Measurements from ENCODE around the gene PYGB.

PYGB gene

GRCh38 chr20:25271486-25272222, 23.8 kb downstream of the PYGB start:
- no peak for DNase-seq (ENCODE audit: low read depth)

DNA sequence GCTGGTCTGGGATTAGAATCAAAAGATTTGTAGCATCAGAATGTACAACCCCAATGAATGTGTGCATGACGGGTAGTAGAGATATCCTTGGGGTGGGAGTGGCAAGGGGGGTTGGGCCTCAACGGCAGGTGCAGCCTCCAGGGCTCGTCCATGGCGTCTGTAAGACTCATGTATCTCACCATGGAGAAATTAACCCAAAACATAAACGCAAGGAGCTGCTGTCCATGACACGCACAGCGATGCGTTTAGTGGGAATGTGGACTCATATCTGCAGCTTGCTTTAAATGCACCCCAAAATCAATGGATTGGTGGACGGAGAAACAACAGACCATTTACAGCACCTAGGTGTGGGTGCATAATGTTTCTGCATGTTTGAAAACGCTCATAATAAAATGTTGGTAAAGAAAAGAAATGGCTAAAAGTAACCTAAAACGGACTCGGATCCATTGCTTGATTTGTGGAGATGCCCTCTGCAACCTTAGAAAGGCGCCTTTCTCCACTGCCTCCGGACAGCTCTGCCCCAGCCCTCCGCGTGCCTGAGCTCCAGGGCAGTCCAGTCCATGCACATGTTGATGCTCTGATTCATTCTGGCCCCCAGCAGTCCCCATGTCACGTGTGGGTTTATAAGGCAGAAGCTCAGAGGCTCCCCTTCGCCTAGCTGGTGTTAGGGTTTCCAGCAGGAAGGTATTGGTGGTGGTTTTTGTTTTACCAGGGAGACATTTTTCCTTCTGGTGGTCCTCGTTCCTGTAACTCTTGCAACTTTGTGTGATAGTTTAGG, 24.5 kb downstream of the PYGB start:
- DNase-seq (ENCODE audit: low read depth): no peak

GRCh38 chr20:25273046-25273445, 25.2 kb downstream of the PYGB start:
- no peak for DNase-seq (ENCODE audit: low read depth)

DNA sequence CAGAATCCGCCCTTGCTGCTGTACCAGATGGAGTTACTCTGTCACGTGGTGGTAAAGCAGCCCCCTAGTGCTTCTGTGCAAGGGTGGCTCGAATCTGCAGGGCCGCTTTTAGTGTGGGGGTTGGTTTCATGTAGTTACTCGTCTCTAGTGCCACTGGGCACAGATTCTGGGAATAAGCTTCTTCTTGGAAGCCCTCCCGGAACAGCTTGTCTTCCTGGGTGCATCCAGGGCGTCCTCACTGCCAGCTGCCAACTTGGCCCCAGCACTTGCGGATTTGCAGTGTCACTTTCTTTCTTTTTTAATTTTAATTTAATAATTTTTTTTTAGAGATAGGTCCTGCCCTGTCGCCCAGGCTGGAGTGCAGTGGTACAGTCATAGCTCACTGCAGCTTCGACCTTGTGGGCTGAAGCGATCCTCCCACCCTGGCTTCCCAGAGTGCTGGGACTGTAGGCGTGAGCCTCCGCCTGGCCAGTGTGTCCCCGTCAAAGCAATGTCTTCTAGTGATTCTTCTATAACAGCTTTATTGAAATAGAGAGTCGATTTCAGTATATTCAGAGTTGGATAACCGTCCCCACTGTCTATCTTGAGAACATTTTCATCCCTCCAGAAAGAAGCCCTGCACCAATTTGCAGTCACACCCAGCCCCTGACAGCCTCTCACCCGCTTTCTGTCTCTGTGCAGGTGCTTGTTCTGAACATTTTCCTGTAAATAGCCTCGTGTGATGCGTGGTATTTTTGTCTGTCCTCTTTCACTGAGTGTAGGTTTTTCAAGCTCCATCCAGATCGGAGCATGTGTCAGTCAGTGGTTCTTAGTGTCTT, 25.9 kb downstream of the PYGB start:
- DNase-seq (ENCODE audit: low read depth): no peak

DNA sequence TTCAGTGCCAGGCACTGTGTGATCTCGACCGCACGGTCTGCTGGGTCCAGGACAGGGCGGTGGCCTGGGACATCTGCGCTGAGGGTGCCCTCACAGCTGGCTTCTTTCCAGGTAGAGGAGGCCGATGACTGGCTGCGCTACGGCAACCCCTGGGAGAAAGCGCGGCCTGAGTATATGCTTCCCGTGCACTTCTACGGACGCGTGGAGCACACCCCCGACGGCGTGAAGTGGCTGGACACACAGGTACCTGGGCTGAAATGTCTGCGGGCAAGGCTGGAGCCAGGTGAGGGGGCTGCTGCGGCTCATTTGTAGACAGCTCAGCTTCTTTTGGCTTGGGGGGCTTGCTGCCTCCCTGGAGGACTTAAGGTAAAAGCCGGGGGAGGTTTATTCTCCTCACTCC, 26.6 kb downstream of the PYGB start:
- no peak for DNase-seq (ENCODE audit: low read depth)

DNA sequence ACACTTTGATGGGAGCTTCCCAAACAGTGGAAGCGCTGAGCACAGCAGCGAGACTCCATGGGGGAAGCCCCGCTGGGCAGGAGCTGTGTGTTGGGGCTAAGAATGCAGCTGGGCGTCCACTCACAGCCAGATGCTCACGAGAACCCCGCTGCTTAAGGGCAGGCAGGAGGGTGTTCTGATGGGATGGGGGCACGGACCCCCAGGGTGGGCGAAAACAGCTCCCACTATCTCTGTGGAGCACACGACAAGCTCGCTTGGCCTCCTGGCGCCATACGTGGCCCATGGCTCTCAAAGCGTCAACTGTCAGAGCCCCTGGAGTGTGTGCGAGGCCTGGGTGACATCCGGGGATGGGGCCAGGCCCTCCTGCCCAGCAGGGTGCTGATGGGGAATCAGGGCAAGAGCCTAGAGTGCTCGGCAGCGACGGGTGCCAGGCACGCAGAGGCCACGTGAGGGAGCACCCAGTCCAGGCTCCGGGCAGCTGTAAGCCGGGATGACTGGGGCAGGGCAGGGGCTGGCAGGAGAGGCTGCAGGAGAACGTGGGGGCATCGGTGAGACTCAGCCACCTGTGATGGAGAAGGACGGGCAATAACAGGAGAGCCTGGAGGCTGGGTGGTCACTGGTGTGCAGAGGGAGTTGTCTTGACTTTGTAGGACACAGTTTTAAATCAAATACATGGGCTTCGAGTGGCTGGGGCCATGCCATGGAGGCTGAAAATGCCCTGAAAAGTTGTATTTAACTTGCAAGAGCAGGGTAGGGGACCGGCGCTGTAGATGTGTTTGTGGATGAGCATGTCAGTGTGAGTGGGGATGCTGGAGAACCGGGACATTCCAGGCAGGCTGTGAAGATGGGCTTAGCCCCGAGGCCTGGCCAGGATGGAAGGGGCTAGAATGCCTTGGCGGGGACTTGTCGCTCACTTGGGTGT, 27.3 kb downstream of the PYGB start:
- DNase-seq (ENCODE audit: low read depth): no peak

GRCh38 chr20:25275813-25276532, 28.1 kb downstream of the PYGB start:
- DNase-seq (ENCODE audit: low read depth): no peak

DNA sequence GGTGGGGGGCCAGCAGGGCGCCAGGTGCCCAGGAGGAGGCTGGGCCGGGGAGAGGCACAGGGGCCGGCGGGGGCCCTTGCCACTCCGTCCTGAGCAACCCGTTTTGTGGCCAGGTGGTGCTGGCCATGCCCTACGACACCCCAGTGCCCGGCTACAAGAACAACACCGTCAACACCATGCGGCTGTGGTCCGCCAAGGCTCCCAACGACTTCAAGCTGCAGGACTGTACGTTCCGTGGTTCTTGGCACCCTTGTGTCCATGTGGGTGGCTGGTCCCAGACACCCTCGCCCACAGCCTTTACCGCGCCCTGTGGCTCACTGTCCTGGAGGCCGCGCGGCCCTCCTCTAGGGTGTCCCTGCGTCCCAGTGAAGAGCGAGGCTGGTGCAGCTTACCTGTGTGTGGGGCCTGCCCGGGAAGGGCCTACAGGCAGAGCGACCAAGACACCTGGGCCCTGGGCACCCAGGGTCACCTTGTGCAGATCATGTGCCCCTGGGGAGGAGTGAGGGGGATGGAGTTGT, 28.7 kb downstream of the PYGB start:
- no peak for DNase-seq (ENCODE audit: low read depth)

DNA sequence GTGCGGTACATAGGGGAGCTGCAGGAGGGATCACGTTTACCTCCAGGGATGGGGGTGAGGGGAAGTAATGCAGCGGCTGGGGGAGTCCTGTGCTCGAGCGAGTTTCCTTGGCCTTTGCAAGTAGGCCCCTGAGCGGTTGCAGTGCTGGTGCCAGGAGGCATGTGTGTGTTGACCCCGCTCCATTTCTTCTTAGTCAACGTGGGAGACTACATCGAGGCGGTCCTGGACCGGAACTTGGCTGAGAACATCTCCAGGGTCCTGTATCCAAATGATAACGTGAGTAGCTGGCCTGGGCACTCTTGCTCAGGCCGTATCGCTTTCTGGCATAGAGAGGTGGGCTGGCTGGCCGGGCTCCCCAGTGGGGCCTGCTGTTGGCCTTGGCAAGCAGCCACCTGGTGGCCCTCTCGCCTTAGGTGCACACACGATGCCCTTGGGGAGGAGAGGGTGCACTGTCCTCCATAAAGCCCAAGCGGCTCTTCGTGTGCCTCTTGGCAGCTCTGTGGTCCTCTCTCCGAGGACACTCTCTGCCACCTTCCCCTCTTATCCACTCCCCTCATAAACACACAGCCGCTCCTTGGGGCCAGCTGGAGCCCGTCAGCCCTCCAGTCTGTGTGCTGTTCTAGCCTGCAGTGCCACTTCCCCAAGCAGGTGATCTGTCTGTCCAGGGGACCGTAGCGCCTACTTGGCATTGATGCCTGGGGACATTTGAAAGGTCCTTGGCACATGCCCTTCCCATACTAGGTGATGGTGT, 29.3 kb downstream of the PYGB start:
- no peak for DNase-seq (ENCODE audit: low read depth)

DNA sequence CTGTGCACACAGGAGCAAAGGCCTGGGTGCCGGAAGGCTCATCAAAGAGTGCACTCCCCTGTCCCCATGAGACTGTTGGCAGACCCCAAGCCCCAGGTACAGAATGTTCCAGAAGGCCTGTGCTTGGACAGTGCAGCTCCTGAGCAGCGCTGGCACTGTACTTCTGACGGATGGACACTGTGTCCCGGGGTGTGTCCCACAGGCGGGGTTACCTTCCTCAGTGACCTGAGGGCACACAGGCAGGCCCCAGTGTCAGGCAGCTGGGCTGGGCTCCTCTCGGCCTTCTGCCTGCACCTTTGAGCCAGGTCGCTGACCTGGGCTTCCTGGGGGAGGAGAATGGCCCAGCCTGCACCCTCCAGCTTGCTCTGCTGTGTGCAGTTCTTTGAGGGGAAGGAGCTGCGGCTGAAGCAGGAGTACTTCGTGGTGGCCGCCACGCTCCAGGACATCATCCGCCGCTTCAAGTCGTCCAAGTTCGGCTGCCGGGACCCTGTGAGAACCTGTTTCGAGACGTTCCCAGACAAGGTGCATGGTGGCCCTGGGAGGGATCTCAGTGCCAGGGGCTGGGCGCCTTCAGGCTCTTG, 30.1 kb downstream of the PYGB start:
- no peak for DNase-seq (ENCODE audit: low read depth)

GRCh38 chr20:25278636-25279361, 30.9 kb downstream of the PYGB start:
- no peak for DNase-seq (ENCODE audit: low read depth)

DNA sequence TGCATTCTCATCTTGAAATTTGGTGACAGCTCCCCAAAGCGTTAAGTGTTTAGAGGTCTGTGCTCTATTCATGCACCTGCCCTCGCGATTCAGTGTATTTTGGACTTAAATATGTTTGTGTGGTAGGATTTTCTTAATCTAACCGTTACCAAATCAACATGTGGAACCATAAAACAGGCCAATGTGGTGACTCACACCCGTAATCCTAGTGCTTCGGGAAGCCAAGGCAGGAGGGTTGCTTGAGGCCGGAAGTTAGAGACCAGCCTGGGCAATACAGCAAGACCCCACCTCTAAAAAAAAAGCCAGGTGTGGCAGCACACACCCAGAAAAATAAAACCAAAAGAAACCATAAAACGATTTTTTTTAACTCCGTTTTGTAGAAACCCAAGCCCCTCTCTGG, 31.5 kb downstream of the PYGB start:
- DNase-seq (ENCODE audit: low read depth): no peak

- DNase-seq (ENCODE audit: low read depth): no peak
Measured at GRCh38 chr20:25280051-25280573, 32.2 kb downstream of the PYGB start.

DNA sequence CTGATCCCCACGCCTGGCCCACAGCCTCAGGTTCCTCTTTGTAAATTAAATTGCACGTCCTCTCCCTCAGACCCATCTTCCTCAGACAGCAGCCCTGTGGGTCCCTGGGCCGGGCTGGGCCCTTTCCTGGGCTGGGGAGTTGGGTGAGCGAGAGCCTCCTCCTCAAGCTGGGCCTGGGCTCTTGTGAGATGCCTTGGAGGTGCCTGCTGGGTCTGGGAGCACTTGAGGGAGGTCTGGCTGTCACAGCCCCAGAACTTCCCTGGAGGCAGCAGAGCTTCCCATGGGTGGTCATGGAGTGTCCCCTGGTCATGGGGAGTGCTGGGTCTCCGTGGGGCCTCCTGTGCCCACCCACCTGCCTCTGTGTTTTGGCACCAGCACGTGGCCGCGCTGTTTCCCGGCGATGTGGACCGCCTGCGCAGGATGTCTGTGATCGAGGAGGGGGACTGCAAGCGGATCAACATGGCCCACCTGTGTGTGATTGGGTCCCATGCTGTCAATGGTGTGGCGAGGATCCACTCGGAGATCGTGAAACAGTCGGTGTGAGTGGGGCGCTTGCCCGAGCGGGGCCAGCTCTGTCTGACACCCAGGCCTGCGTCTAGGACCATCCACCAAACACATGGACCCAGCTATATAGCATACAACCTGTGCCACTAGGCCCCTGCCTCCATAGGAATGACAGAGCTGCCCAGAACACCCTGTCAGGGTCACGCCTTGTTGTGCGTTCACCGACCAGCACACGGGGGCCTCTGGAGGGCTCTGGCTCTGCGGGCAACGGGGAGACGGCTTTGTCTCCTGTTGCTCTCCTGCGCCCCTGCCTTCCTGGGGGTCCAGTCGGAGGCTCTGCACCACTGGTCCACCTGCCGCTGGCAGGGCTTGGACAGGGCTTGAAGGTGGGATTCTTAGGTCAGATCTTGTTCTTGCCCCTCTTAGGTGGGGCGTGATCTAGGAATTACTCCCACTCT, 33.0 kb downstream of the PYGB start:
- no peak for DNase-seq (ENCODE audit: low read depth)

GRCh38 chr20:25281541-25281991, 33.7 kb downstream of the PYGB start:
- no peak for DNase-seq (ENCODE audit: low read depth)

DNA sequence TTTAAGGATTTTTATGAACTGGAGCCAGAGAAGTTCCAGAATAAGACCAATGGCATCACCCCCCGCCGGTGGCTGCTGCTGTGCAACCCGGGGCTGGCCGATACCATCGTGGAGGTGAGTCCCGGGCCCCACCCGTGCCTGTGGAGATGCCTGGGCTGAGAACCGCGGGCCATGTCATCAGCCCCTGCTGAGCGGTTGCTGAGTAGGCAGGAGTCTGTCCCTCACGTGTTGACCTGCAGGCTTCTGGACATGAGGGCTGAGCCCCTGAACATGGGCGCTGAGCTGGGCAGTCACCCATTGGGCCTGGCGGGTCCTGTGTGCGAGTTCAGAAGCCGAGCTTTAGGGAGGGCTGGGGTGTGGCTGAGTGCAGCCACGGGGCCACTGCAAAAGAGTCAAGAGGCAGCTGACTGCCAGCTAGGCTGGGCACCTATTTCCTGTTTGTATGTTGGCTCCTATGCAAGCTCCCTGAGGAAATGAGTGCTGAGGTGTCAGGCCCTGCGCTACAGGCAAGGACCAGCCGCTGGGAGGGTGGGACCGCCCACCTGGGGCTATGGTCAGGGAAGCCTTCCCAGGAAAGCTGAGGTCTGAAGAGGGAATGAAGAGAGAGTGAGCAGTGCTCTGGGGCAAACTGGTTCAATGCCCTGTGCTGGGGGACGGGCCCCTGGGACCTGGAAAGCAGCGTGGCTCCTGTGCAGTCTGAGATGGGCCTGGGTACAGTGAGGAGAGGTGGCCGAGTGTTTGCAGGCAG, 34.3 kb downstream of the PYGB start:
- DNase-seq (ENCODE audit: low read depth): no peak

- no peak for DNase-seq (ENCODE audit: low read depth)
Measured at GRCh38 chr20:25282796-25283195, 34.9 kb downstream of the PYGB start.

All from stimulated activated CD8-positive, alpha-beta memory T cell treated with anti-CD3 and anti-CD28 coated beads, Interleukin-7, amount 100 ng/mL, for 24 hours (primary cell).